SKM-1 treated with dmso at 0.1 percent for 144 hours (cell line): ENCODE measurements around the gene DAB1.
"Not testable (repeated sequence)": the region's sequence is repeated elsewhere in the genome, so short reads cannot be mapped to it uniquely, and the experiment has no call there.

ENCODE experiments used
- DNase-seq: peaks from one replicate; lab custom pipeline; 2025; ENCODE audit not compliant: unreplicated experiment; lab: John Stamatoyannopoulos, UW

DAB1 gene

DNA sequence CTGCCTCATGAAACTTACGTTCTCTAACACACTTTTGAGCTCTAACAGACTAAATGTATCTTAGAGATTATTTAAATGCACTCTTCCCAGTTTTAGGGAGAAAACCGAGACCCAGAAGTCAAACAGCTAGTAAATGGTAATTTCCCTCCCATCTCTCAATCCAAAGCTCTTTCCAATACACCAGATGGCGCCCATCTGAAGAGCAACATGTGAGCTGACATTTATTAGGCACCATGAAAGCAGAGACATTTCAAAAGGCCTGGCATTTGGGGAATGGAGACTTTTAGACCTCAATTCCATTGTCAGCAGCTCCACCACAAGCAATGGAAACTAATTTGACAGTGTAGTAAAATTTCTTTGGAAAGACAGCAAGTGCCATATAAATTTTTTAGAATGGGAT, 191.4 kb downstream of the DAB1 start:
- no peak for DNase-seq

GRCh38 chr1:57229998-57230397, 193.9 kb downstream of the DAB1 start:
- DNase-seq, result no peak

DNA sequence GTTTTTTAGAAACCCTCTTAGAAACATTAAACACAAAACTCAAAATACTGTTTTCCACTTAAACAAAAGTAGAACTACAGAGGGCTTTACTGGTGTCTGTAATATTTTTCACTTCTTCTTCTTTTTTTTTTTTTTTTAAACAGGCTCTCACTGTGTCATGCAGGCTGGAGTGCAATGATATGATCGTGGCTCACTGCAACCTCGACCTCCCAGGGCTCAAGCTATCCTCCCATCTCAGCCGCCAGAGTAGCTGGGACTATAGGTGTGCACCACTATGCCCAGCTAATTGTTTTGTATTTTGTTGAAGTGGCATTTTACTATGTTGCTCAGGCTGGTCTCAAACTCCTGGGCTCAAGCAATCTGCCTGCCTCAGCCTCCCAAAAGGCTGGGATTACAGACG, 194.8 kb downstream of the DAB1 start:
- DNase-seq, result no peak

- peak; percentile 17 for DNase-seq
These were observed 201.1 kb downstream of the DAB1 start for GRCh38 chr1:57222801-57223200.

- DNase-seq, result no peak
These were observed 201.6 kb downstream of the DAB1 start for GRCh38 chr1:57222307-57222706.

DNA sequence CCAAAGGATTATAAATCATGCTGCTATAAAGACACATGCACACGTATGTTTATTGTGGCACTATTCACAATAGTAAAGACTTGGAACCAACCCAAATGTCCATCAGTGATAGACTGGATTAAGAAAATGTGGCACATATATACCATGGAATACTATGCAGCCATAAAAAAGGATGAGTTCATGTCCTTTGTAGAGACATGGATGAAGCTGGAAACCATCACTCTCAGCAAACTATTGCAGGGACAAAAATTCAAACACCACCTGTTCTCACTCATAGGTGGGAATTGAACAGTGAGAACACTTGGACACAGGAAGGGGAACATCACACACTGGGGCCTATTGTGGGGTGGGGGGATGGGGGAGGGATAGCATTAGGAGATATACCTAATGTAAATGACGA, 203.0 kb downstream of the DAB1 start:
- DNase-seq, result not testable (repeated sequence)

GRCh38 chr1:57218487-57219079, 205.3 kb downstream of the DAB1 start:
- DNase-seq, result no peak

GRCh38 chr1:57217905-57218304, 206.0 kb downstream of the DAB1 start:
- no peak for DNase-seq

DNA sequence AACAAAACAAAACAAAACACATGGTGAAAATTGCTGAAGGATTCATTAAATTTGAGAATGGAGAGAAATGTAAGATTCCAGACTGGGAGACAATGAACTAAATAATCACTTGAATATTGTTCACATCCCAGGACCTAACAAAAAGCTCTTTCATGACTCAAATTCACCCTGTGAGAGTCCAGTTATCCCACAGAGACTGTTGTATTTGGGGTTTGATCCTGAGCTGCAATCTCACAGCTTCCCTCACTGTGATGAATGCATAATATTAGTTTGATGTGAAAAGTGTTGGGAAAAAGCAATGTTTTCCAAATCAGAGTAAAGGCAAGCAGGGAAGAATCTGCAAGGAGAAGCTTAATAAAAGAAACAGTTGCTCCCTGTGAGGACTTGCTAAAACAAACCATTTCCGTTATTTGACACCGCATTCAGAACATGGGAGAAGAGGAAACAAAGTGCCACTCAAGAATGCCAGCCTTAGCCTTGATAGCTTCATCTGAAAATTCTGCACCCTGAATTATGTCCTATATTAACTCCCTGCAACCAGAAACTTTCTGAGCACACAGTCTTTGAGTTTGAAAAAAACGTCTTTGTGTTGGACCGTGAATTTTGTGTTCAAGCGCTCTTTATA, 208.8 kb downstream of the DAB1 start:
- no peak for DNase-seq

- no peak for DNase-seq
These were observed 213.0 kb downstream of the DAB1 start for GRCh38 chr1:57210881-57211280.

- DNase-seq, result no peak
These were observed 214.4 kb downstream of the DAB1 start for GRCh38 chr1:57209495-57209894.

- DNase-seq, result no peak
These were observed 215.0 kb downstream of the DAB1 start for GRCh38 chr1:57208741-57209302.

GRCh38 chr1:57206038-57206437, 217.8 kb downstream of the DAB1 start:
- no peak for DNase-seq

DNA sequence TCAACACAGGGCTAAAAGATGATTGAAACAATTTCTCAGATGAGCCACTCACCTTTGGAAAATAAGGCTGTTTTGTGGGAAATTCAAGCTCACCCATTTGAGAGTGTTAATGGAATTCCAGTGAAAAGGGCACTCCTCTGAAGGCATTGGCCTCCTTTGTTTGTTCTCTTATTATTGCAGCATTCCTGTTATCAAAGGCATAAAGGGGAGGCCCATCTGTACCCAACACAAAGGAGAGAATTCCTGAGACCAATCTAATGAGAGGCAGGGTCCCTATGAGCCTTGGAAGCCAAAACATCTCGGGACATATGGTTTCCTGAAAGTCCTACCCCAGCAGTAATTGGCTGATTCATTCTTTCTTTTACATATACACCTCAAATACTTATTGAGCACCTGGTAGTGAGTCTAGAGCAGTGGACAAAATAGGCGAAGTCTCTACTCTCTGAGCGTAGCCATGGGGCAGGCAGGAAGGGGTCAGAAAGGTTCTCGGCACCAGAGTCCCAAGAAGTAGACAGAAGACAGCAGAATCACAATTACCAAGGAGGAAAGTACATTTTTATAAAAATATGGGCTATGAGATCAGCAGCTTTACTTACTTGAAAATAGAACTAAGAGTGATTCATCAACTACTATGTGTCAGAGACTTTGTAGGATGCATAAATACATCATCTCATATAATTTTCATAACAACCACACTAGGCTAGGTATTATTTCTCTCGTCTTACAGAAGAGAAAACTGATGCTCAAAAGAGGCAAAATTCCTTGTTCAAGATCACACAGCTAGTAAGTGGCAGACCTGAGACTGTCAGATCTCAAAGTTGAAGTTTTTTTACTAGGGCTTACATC, 218.7 kb downstream of the DAB1 start:
- DNase-seq, result no peak

- DNase-seq, result no peak
These were observed 219.8 kb downstream of the DAB1 start for GRCh38 chr1:57204091-57204490.

GRCh38 chr1:57202241-57202640, 221.6 kb downstream of the DAB1 start:
- DNase-seq, result no peak

DNA sequence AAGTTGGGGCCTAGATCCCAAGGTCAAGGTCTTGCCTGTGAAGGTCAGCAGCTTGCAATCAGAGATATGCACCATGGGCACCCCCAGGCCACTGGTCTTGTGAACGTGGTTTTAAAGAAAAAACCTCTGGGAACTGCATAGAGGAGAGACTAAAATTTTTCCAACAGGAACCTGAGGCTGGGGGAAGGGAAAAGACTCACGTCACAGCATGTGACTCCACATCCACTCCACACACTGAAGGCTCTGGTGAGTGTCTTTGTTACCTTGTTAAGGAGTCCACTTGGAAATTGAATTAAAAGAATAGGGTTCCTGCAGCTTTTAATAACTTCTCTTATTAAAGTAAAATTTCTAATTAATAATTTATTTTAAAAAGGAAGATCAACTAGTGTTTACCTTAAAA, 224.9 kb downstream of the DAB1 start:
- no peak for DNase-seq

- DNase-seq, result no peak
These were observed 228.4 kb downstream of the DAB1 start for GRCh38 chr1:57195436-57195941.

DNA sequence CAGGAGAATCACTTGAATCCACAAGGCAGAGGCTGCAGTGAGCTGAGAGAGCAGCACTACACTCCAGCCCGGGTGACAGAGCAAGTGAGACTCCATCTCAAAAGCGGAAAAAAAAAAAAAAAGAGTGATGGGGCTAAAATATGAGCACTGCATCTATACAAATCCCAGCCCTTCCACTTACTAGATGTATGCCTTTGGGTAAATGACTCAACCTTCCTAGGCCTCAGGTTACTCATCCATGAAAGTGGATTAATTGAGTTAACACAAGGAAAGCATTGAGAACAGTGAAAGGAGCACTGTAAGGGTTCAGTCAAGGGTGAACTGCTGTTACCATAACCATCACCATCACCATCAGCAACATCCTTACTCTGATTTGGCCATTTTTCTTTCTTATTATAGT, 231.6 kb downstream of the DAB1 start:
- no peak for DNase-seq

DNA sequence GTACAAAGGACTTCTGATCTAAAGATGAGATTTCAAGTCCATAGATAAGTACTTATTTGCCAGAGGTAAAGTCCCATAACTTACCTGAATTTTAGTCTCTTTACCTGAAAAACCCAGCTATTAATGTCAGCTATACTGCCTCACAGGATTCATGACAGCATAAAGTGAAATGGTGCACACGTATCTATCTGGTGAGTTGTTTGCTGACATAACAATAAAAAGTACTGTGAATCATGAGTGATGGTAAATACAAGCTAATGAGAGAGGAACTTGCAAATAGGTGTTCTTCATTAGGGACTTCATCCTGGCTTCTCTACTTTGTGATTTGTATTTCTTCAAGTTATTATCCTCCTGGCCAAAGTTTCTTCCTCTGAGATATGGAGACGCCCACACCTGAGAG, 233.0 kb downstream of the DAB1 start:
- DNase-seq, result no peak

DNA sequence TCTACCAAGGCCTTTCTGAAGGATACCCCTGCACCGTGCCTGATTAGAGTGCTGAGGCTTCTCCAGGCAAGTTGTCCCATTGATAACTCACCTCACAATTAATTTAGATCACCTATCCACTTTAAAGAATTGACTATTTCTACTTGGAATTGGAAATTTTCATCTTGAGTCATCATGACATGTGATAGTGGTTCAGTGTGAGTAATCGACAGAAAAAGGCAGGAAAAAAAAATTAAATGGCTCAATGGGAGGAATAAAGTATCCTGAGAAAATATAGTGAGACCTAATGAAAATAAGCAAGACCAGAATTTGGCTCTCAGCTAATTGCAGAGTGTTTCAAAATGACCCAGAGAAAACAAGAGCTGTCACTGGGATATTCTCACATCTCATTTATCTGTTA, 235.7 kb downstream of the DAB1 start:
- DNase-seq, result no peak

DNA sequence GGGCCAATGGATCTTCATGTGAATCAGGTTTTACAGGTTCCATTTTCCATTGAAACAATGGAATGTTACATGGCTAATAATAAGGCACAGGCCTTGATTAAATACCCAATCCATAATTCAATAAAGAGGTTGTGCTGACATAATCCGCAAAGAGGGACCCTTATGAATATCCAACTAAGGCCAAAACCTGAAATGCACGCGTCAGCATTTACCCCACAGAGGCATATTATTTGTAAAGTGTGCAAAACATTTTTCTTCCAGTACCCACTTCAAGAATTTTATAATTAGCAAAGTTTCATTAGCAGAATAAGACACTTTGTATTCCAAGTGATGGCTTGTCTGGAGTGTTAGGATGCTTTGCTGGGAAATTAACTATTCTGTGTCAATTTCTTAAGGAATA, 237.4 kb downstream of the DAB1 start:
- DNase-seq, result no peak
